T-helper 1 cell treated with Interleukin-12 subunit alpha and Interleukin-12 subunit beta and Interleukin-4 antibody, amounts not matched to agents 30 μg/mL and 1 μg/mL, for 36 hours (primary cell): ENCODE data around the gene GALR1.

ENCODE experiments used
- H3K27ac Mint-ChIP-seq: one replicate; pipeline ENCODE4 v1.8.0; 2021; ENCODE audit warnings: mild to moderate bottlenecking, mixed read lengths
- H3K27me3 Mint-ChIP-seq: one replicate; pipeline ENCODE4 v1.8.0; 2021; ENCODE audit warnings: low read depth, mixed read lengths
- H3K36me3 Mint-ChIP-seq: one replicate; pipeline ENCODE4 v1.8.0; 2021; ENCODE audit warnings: low read depth, mixed read lengths
- H3K4me1 Mint-ChIP-seq: one replicate; pipeline ENCODE4 v1.8.0; 2021; ENCODE audit warnings: low read depth, mixed read lengths
- H3K4me3 Mint-ChIP-seq: one replicate; pipeline ENCODE4 v1.8.0; 2021; ENCODE audit warnings: mild to moderate bottlenecking, moderate library complexity, mixed read lengths
- H3K9me3 Mint-ChIP-seq: one replicate; pipeline ENCODE4 v1.8.0; 2021; ENCODE audit warnings: mixed read lengths

Gene GALR1

GRCh38 chr18:77321823-77322805, 72.5 kb downstream of the GALR1 start:
- Mint-ChIP-seq H3K9me3 (no peaks in the 10 kb centered on the region), H3K27me3 (peaks cover 8% of the 10 kb centered on the region), H3K4me3 (no peak overlapping the region), H3K36me3 (no peaks in the 10 kb centered on the region), H3K4me1 (no peaks in the 10 kb centered on the region), H3K27ac (no peak overlapping the region)

DNA sequence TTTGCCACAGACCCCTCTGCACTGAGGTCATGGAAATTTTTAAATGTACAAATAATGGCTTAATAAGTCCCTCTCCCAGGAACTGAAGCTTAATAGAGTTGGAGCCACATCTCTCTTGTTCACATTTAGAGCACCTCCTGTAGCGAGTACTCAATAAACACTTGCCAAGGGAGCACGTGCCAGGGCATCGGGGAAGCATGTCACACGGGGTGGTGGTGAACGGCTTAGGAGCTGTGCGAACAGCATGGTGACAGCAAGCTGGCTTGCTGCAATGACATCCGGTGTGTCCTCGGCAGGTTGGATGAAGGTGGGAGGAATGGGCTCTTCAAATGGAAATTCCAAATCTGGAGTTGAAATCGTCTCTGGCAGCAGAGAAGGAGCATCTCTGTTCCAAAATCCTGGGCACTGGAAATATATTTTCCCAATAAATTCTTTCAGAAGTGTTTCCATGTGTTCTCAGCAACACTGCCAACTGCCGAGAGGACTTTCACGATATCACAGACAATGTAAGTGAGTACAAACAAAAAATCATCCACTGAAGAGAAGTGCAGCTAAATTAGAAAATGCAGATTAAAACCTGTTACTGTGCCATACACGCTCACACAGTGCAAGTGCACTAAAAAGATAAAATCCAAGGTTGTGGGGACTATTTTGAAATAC, 74.1 kb downstream of the GALR1 start:
- H3K27ac Mint-ChIP-seq: no peak overlapping the region
- no peaks in the 10 kb centered on the region for H3K9me3 Mint-ChIP-seq
- no peaks in the 10 kb centered on the region for H3K36me3 Mint-ChIP-seq
- H3K4me3 Mint-ChIP-seq: no peak overlapping the region
- H3K27me3 Mint-ChIP-seq: peaks cover 8% of the 10 kb centered on the region
- H3K4me1 Mint-ChIP-seq: no peaks in the 10 kb centered on the region
